Esophagus mucosa (tissue), 1 donor: Measurements from ENCODE around the gene PRKN. TPM values are rescaled to one million over a fixed set of nuclear protein-coding genes. Genes with fewer than 3 reads are reported as not detected.

Experiments used
- ATAC-seq: fragments of 200-7000 bp; cut with Tn5 transposase; one replicate; pipeline ENCODE4 v1.9.1; 2020
- total RNA-seq: library from RNA; stranded (reverse); gene quantifications from one replicate; pipeline ENCODE4 v1.2.4, GENCODE V29; 2023
- donor health status: DM: yes; HTN: yes; CAD: no.

PRKN gene
- total RNA-seq, 1 donor from 2014 or later = 2.4 TPM

- no peak for ATAC-seq
Observed at GRCh38 chr6:161946461-161946860, 781.1 kb downstream of the PRKN start.

GRCh38 chr6:161943561-161943960 lies 784.0 kb downstream of the PRKN start:
- ATAC-seq = no peak

GRCh38 chr6:161941565-161941964 lies 786.0 kb downstream of the PRKN start:
- ATAC-seq = no peak

GRCh38 chr6:161940519-161940918 lies 787.0 kb downstream of the PRKN start:
- no peak for ATAC-seq

- no peak for ATAC-seq
Observed at GRCh38 chr6:161926324-161926723, 801.2 kb downstream of the PRKN start.

- no peak for ATAC-seq
Observed at GRCh38 chr6:161924516-161925116, 803.0 kb downstream of the PRKN start.

- ATAC-seq = peak; percentile 80
Observed at GRCh38 chr6:161922631-161923119, 804.9 kb downstream of the PRKN start.

- peak; percentile 86 for ATAC-seq
Observed at GRCh38 chr6:161921602-161922395, 805.8 kb downstream of the PRKN start.

- ATAC-seq = peak; percentile 65
Observed at GRCh38 chr6:161919691-161920090, 807.9 kb downstream of the PRKN start.

- ATAC-seq = no peak
Observed at GRCh38 chr6:161918628-161919205, 808.8 kb downstream of the PRKN start.

GRCh38 chr6:161918109-161918531 lies 809.4 kb downstream of the PRKN start:
- peak; percentile 76 for ATAC-seq

GRCh38 chr6:161917645-161918044 lies 809.9 kb downstream of the PRKN start:
- ATAC-seq = no peak

- no peak for ATAC-seq
Observed at GRCh38 chr6:161915456-161915964, 812.1 kb downstream of the PRKN start.

- peak; percentile 50 for ATAC-seq
Observed at GRCh38 chr6:161908872-161909271, 818.7 kb downstream of the PRKN start.

- no peak for ATAC-seq
Observed at GRCh38 chr6:161906571-161906970, 821.0 kb downstream of the PRKN start.

- ATAC-seq = peak; percentile 49
Observed at GRCh38 chr6:161903584-161904212, 823.9 kb downstream of the PRKN start.

- ATAC-seq = no peak
Observed at GRCh38 chr6:161901740-161902426, 825.7 kb downstream of the PRKN start.

GRCh38 chr6:161894436-161894835 lies 833.1 kb downstream of the PRKN start:
- no peak for ATAC-seq

- no peak for ATAC-seq
Observed at GRCh38 chr6:161891542-161891941, 836.0 kb downstream of the PRKN start.

GRCh38 chr6:161890832-161891297 lies 836.7 kb downstream of the PRKN start:
- no peak for ATAC-seq

- ATAC-seq = no peak
Observed at GRCh38 chr6:161890133-161890831, 837.3 kb downstream of the PRKN start.

GRCh38 chr6:161889324-161889723 lies 838.2 kb downstream of the PRKN start:
- ATAC-seq = no peak
